ENCODE data around the gene NSMCE4A.

DNA sequence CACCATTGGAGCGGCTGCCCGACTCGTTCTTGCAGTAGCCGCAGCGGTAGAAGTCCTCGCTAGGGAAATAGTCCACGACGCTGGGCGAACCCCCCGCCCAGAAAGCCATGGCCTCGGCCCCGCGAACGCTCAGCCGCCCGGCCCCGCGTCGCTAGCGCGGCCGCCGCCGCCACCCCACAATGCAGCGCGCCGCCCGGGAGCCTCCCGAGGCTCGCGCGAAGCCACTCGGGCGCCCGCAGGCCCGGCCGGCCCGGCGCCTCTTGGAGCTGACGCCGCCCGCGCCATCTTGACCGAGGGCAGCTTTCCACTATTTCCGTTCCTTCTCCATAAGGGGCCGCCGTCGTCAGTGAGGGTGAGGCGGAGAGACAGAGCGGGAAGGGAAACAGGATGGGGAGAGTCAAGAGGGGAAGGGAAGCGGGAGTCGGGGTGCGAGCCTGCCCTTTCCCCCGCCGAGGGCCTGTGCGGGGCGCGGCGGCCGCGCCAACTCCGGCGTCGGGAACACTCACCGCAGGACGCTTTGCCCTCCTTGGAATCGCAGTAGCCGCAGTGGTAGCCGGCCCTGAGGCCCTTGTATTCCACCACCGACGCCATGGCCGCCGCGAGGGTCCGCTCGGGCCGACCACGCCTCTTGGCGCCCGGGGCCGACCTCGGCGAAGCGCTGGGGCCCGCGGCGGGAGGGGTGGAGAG is 47.0 kb downstream of the NSMCE4A start, which contains the start of gene ATE1:
- TF ChIP-seq POLR2AphosphoS5 (IDR thresholded peaks at IDR 0.05) (peak; percentile 87 to 93 (median 92)), POLR2A (IDR thresholded peaks at IDR 0.05) (peak; percentile 91)
